Measurements from ENCODE around the gene TOM1.

GRCh38 chr22:35303029-35303624 is 3.4 kb downstream of the TOM1 start:
- TF ChIP-seq CTCF (IDR thresholded peaks at IDR 0.05 in 2 of 3, conservative IDR thresholded peaks at IDR 0.05 in 1 of 3; ENCODE audit: control insufficient read depth in 2 of 3, extremely low read depth in 1 of 3, insufficient read depth in 1 of 3, low read depth in 3 of 3, low read length in 3 of 3) (no peak), FOXM1 (IDR thresholded peaks at IDR 0.05; ENCODE audit: low read depth, low read length) (no peak), ETV6 (conservative IDR thresholded peaks at IDR 0.05 in 1 of 2, IDR thresholded peaks at IDR 0.05 in 1 of 2; ENCODE audit: borderline replicate concordance in 1 of 2, low read depth in 1 of 2) (no peak), ZZZ3 (IDR thresholded peaks at IDR 0.05; ENCODE audit: control insufficient read depth, insufficient read length, low read depth) (no peak), EP300 (IDR thresholded peaks at IDR 0.05; ENCODE audit: borderline replicate concordance in 1 of 2, control insufficient read depth in 1 of 2, low read depth in 2 of 2, low read length in 2 of 2) (no peak), RELB (IDR thresholded peaks at IDR 0.05; ENCODE audit: low read depth) (no peak), USF2 (IDR thresholded peaks at IDR 0.05; ENCODE audit: borderline replicate concordance, low read depth, low read length) (no peak), FOS (IDR thresholded peaks at IDR 0.05; ENCODE audit: borderline replicate concordance, extremely low read depth, insufficient read length) (no peak), TCF12 (IDR thresholded peaks at IDR 0.05; ENCODE audit: low read depth, low read length) (no peak), POLR2A (IDR thresholded peaks at IDR 0.05; ENCODE audit: low read depth, low read length) (no peak), SUZ12 (IDR thresholded peaks at IDR 0.05; ENCODE audit: unreplicated experiment) (no peak), CHD2 (IDR thresholded peaks at IDR 0.05; ENCODE audit: borderline replicate concordance, low read depth, low read length) (no peak), ZBED1 (IDR thresholded peaks at IDR 0.05; ENCODE audit: borderline replicate concordance) (no peak), ATF3 (IDR thresholded peaks at IDR 0.05; ENCODE audit: borderline replicate concordance, extremely low read depth, low read depth, low read length) (no peak)

Measured in GM12878 (cell line).